ENCODE data around the gene RORC. TPM values are rescaled to one million over a fixed set of nuclear protein-coding genes. Genes with fewer than 3 reads are reported as not detected.

The RORC gene
- total RNA-seq, 1 experiment from 2014 or later: 0.44 TPM

GRCh38 chr1:151814426-151814825, 17.2 kb downstream of the RORC start (continued):
- no peak for TF ChIP-seq SOX15 (CRISPR knock-in tag; IDR thresholded peaks at IDR 0.05)
- no peak for TF ChIP-seq ZSCAN18 (CRISPR knock-in tag; IDR thresholded peaks at IDR 0.05)
- no peak for TF ChIP-seq FOXP1 (CRISPR knock-in tag; IDR thresholded peaks at IDR 0.05; ENCODE audit: borderline replicate concordance)
- TF ChIP-seq IRF2 (CRISPR knock-in tag; IDR thresholded peaks at IDR 0.05; ENCODE audit: borderline replicate concordance, low read depth): no peak
- TF ChIP-seq RELA (CRISPR knock-in tag; IDR thresholded peaks at IDR 0.05; ENCODE audit: borderline replicate concordance): no peak
- no peak for TF ChIP-seq ZNF232 (CRISPR knock-in tag; IDR thresholded peaks at IDR 0.05)

- Mint-ChIP-seq H3K27ac (no peak overlapping the region), H3K27me3 (ENCODE audit: low read depth) (no peaks in the 10 kb centered on the region), H3K9me3 (no peaks in the 10 kb centered on the region), H3K4me1 (peaks cover 14% of the 10 kb centered on the region), H3K4me3 (no peak overlapping the region), H3K36me3 (no peaks in the 10 kb centered on the region)
- ChIA-PET POLR2A (no interaction called here), CTCF (no interaction called here)
- DNase-seq (ENCODE audit: low spot score) (no peak), ATAC-seq (no peak)
- TF ChIP-seq STAT6 (CRISPR knock-in tag; conservative IDR thresholded peaks at IDR 0.05; ENCODE audit: low read depth) (no peak), SMAD4 (CRISPR knock-in tag; IDR thresholded peaks at IDR 0.05) (no peak), CBFB (CRISPR knock-in tag; IDR thresholded peaks at IDR 0.05; ENCODE audit: low read depth) (no peak), PREB (CRISPR knock-in tag; IDR thresholded peaks at IDR 0.05; ENCODE audit: borderline replicate concordance) (no peak), KAT7 (CRISPR knock-in tag; IDR thresholded peaks at IDR 0.05; ENCODE audit: borderline replicate concordance) (no peak), ZBTB21 (CRISPR knock-in tag; IDR thresholded peaks at IDR 0.05; ENCODE audit: borderline replicate concordance) (no peak), TEAD4 (CRISPR knock-in tag; IDR thresholded peaks at IDR 0.05) (no peak), OVOL2 (CRISPR knock-in tag; IDR thresholded peaks at IDR 0.05; ENCODE audit: borderline replicate concordance) (no peak), ZNF671 (CRISPR knock-in tag; IDR thresholded peaks at IDR 0.05) (no peak), ZNF138 (CRISPR knock-in tag; conservative IDR thresholded peaks at IDR 0.05) (no peak)
- TF ChIP-seq, protein P1, sequence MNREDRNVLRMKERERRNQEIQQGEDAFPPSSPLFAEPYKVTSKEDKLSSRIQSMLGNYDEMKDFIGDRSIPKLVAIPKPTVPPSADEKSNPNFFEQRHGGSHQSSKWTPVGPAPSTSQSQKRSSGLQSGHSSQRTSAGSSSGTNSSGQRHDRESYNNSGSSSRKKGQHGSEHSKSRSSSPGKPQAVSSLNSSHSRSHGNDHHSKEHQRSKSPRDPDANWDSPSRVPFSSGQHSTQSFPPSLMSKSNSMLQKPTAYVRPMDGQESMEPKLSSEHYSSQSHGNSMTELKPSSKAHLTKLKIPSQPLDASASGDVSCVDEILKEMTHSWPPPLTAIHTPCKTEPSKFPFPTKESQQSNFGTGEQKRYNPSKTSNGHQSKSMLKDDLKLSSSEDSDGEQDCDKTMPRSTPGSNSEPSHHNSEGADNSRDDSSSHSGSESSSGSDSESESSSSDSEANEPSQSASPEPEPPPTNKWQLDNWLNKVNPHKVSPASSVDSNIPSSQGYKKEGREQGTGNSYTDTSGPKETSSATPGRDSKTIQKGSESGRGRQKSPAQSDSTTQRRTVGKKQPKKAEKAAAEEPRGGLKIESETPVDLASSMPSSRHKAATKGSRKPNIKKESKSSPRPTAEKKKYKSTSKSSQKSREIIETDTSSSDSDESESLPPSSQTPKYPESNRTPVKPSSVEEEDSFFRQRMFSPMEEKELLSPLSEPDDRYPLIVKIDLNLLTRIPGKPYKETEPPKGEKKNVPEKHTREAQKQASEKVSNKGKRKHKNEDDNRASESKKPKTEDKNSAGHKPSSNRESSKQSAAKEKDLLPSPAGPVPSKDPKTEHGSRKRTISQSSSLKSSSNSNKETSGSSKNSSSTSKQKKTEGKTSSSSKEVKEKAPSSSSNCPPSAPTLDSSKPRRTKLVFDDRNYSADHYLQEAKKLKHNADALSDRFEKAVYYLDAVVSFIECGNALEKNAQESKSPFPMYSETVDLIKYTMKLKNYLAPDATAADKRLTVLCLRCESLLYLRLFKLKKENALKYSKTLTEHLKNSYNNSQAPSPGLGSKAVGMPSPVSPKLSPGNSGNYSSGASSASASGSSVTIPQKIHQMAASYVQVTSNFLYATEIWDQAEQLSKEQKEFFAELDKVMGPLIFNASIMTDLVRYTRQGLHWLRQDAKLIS (CRISPR knock-in tag; IDR thresholded peaks at IDR 0.05; ENCODE audit: borderline replicate concordance): no peak
These were observed 18.2 kb downstream of the RORC start for GRCh38 chr1:151813271-151813977.

Data from WTC11 (cell line).